22Rv1 (cell line): ENCODE results near the gene DSC3.

ENCODE experiments used
- H3K27ac ChIP-seq: fragments of 450-650 bp; 2 replicates; pipeline ENCODE4 v1.5.1; 2017
- CTCF ChIP-seq: fragments of 450-650 bp; IDR thresholded peaks from 2 replicates; pipeline ENCODE4 v1.5.1; 2017; ENCODE audit warnings: mild to moderate bottlenecking
- ZFX ChIP-seq: fragments of 450-650 bp; IDR thresholded peaks from 2 replicates; pipeline ENCODE4 v1.6.1; 2017; ENCODE audit warnings: antibody characterized with exemption, borderline replicate concordance

DSC3 gene

GRCh38 chr18:31066266-31066665, 23.7 kb upstream of the DSC3 start:
- TF ChIP-seq CTCF (no peak), ZFX (no peak)
- no peak overlapping the region for H3K27ac ChIP-seq

GRCh38 chr18:31065036-31065773, 22.7 kb upstream of the DSC3 start:
- no peak overlapping the region for H3K27ac ChIP-seq
- TF ChIP-seq ZFX = no peak
- TF ChIP-seq CTCF = no peak

- no peak for TF ChIP-seq ZFX
- TF ChIP-seq CTCF = no peak
- H3K27ac ChIP-seq = no peak overlapping the region
These were observed 21.6 kb upstream of the DSC3 start for GRCh38 chr18:31064130-31064529.

GRCh38 chr18:31061945-31062344, 19.4 kb upstream of the DSC3 start:
- no peak overlapping the region for H3K27ac ChIP-seq
- TF ChIP-seq ZFX (no peak), CTCF (no peak)

- H3K27ac ChIP-seq = no peak overlapping the region
- TF ChIP-seq ZFX (no peak), CTCF (no peak)
These were observed 16.4 kb upstream of the DSC3 start for GRCh38 chr18:31058897-31059296.

- H3K27ac ChIP-seq = no peak overlapping the region
These were observed 15.4 kb upstream of the DSC3 start for GRCh38 chr18:31057917-31058316.

More at GRCh38 chr18:31057917-31058316, 15.4 kb upstream of the DSC3 start:
- TF ChIP-seq ZFX = no peak
- no peak for TF ChIP-seq CTCF
